ENCODE data around the gene CLCN5. TPM values are rescaled to one million over a fixed set of nuclear protein-coding genes. Genes with fewer than 3 reads are reported as not detected.

CLCN5 gene
- total RNA-seq, 1 experiment from 2014 or later, result 9.4 TPM

DNA sequence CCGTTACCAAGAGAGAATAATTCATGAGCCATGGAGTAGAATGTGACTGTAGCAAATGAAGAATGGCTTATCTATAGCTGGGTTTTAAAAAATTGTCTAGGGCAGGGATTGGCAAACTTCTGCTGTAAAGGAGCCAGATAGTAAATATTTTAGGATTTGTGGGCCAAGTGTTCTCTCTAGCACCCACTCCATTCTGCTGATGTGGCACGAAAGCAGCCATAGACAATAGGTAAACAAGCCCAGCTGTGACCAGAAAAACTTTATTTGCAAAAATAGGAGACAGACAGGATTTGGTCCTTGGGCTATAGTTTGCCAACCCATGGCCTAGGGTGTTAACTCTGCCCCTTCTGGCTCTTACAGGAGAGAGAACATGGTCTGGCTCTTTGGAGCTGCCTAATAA lies 151.2 kb downstream of the CLCN5 start:
- no peak for DNase-seq (ENCODE audit: extremely low read depth, low read depth)

DNA sequence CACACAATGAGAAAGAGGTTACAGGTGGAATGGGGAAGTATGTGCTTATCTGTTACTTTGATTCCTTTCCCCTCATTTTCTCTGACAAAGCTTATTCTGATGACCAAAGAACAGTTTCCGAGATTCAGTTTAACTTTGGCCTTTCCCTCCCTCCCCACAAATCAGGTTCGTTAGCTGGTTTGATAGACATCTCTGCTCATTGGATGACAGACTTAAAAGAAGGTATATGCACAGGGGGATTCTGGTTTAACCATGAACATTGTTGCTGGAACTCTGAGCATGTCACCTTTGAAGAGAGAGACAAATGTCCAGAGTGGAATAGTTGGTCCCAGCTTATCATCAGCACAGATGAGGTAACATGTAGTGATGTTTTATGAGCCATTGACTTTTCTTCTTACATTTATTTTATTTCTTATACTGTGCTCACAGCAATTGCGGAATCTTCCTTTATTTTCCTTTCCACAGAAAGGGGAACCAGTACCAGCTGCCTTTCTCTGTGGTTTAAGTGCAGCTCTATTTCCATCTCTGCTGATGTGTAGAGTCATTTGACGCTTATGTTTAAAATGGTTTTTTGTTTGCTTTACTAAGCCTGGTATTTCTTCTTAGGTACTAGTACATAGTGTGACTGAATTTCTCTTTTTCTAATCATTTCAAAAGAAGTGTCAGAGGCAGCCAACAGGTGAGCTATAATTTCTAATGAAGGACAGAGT lies 153.4 kb downstream of the CLCN5 start:
- DNase-seq (ENCODE audit: extremely low read depth, low read depth), result no peak

DNA sequence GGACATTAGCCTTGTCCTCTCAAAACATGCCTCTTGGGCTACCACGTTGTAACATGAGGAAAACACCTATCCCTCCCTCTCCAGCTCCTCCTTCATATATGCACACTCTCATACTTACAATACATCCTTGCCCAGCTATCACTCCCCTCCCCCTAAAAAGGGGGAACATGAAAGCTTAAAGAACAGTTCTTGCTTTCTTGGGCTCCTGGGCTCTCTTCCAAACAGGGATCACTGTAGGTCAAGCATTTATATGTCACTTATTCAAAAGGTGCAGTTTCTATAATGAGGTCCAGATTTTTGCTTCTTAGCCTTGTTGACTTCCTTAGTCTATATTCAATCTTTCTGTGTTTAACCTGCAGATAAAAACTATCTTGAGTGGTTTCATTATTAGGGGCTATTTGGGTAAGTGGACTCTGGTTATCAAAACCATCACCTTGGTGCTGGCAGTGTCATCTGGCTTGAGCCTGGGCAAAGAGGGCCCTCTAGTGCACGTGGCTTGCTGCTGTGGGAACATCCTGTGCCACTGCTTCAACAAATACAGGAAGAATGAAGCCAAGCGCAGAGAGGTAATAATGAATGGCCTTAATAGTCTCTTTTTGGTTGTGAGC lies 159.0 kb downstream of the CLCN5 start:
- peak; percentile 26 for DNase-seq (ENCODE audit: extremely low read depth, low read depth)

- no peak for DNase-seq (ENCODE audit: extremely low read depth, low read depth)
Observed at GRCh38 chrX:50082741-50083140, 160.3 kb downstream of the CLCN5 start.

- DNase-seq (ENCODE audit: extremely low read depth, low read depth), result no peak
Observed at GRCh38 chrX:50088645-50089044, 166.2 kb downstream of the CLCN5 start.

- no peak for DNase-seq (ENCODE audit: extremely low read depth, low read depth)
Observed at GRCh38 chrX:50093625-50094024, 171.2 kb downstream of the CLCN5 start.

DNA sequence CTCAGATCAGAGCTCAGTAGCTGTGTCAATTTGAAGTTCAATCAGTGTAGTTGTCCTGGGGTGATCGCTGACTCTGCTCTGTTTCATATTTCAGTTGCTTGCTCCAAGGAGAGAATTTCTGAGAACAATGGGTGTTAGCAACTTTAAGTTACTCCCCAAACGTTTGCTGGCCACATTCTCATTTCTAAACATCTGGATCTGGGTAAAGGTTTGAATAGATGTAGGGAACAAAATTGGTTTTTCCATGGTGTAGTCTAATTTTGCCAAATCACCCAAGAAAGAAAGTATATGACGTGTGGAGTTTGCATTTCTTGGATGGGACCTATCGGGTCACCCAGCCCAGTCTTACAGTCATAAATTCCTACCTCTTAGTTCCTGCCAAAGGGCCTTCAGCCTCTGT lies 174.7 kb downstream of the CLCN5 start:
- DNase-seq (ENCODE audit: extremely low read depth, low read depth), result no peak

- DNase-seq (ENCODE audit: extremely low read depth, low read depth), result no peak
Observed at GRCh38 chrX:50098241-50098640, 175.8 kb downstream of the CLCN5 start.

- no peak for DNase-seq (ENCODE audit: extremely low read depth, low read depth)
Observed at GRCh38 chrX:50098749-50099148, 176.4 kb downstream of the CLCN5 start.

DNA sequence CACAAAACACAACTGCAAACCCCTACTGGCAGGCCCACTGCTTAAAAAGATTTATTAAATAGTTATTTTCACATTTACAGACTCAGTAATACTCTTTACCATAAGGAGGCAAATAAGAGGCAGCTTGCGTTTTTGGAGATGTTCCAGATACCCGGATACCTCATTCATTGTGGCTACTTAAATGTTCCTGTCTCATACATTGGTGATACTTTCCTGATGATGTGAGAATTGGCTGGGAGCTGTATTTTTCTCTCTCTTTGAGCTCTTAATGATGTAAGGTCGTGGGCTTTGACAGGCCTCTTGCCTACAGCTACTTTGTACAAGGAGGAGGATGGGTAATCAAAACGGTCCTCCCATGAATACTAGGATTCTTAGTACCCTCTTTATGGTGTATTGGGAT lies 176.9 kb downstream of the CLCN5 start:
- DNase-seq (ENCODE audit: extremely low read depth, low read depth), result no peak

DNA sequence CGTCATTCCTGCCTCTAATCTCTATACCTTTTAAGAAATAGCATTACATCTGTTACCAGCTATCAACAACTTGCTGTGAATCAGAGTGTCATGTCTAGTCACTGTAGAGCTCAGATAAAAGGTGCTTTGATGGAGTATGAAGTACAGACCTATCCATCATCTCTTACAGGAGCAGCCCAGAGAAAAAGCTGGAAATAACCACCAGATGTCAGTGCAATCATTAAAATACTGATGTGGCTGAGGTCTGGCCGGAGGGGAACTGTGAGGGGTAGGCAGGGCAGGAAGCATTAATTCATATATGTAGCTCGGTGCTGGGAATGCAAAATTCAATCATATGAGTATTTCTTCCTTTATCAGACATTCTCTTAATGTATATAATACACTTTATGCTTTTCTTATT lies 177.8 kb downstream of the CLCN5 start:
- DNase-seq (ENCODE audit: extremely low read depth, low read depth), result peak; percentile 22

- no peak for DNase-seq (ENCODE audit: extremely low read depth, low read depth)
Observed at GRCh38 chrX:50103176-50103575, 180.8 kb downstream of the CLCN5 start.

GRCh38 chrX:50103866-50104566 lies 181.6 kb downstream of the CLCN5 start:
- DNase-seq (ENCODE audit: extremely low read depth, low read depth), result no peak

DNA sequence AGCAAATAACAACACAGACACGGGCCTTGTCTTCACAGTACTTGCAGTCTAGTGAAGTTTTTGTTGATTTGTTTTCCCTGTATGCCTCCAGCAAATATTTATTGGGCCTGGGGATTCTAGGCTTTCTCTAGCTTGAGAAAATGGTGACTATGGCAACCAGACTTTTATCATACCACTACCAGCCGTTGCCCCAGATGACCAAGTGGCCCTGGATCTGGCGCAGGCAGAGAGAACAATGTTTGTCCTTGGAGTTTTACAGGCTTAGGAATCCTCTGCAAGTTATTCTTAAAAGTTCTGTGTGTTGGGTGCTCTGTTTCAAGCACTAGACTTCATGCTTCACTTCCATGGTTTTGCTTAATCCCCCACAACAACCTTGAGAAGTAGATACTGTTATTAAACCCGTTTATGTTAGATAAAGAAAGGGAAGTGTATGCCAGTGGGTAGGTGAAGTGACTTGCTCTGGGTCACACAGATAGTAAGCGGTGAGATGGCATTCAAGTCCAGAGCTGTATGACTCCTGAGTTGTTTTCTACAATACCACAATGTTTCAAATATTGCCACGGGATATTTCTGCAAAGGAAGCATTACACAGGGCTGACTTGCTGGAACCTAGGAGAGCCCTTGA lies 183.8 kb downstream of the CLCN5 start:
- DNase-seq (ENCODE audit: extremely low read depth, low read depth), result no peak

GRCh38 chrX:50107470-50107869 lies 185.1 kb downstream of the CLCN5 start:
- DNase-seq (ENCODE audit: extremely low read depth, low read depth), result no peak

DNA sequence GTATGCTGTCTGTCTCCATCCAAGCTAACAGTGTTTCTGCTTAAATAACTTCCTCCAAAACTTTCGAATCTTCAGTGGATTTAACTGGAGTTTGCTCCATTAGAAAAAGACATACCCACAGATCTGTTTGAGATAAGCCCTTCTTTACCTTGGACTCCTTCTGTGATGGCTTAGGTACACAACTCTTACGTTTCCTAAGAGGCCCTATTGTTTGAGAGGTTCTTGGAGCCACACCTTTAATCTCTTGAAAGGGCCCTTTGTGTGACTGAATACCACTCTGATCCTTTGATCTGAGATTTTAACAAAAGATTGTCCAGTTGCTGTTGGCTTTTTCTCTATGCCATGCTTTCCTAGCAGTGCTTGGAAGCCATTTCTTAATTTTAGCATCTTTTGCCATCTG lies 185.9 kb downstream of the CLCN5 start:
- DNase-seq (ENCODE audit: extremely low read depth, low read depth), result no peak

DNA sequence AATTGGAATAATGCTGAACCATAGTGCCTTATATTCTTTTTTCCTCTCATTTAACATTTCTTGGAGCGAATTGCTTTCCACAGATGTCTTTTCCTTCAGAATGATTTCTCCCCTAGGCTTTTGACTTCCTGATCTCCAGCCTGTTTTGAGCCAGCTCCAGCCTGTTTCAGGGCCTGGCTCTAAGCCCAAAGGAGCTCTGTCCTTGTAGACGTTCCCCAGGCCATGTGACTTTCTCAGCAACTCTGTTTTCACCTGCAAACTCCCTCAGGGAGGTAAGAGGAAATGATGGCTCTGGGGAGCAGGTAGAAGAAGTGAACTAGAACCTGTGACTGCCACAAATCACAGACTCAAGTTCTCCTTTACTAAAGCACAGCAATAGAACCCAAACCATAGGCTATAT lies 189.3 kb downstream of the CLCN5 start:
- DNase-seq (ENCODE audit: extremely low read depth, low read depth), result no peak

GRCh38 chrX:50114113-50114512 lies 191.7 kb downstream of the CLCN5 start:
- DNase-seq (ENCODE audit: extremely low read depth, low read depth), result no peak

DNA sequence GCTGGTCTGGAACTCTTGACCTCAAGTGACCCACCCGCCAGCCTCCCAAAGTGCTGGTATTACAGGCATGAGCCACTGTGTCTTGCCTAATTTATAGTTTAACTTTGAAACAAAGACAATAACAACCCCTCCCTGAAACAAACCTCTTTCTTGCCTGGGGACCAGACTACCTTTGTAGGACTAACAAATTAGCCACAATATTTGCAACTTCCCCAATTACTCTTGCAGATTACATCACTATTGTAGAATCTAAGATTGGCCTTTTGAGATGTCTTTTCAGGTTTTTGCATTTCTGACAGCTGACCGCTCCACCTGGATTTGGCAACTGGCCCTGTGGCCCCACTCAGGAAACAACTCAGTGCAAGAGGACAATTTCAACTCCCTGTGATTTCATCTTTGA lies 193.6 kb downstream of the CLCN5 start:
- DNase-seq (ENCODE audit: extremely low read depth, low read depth), result no peak

DNA sequence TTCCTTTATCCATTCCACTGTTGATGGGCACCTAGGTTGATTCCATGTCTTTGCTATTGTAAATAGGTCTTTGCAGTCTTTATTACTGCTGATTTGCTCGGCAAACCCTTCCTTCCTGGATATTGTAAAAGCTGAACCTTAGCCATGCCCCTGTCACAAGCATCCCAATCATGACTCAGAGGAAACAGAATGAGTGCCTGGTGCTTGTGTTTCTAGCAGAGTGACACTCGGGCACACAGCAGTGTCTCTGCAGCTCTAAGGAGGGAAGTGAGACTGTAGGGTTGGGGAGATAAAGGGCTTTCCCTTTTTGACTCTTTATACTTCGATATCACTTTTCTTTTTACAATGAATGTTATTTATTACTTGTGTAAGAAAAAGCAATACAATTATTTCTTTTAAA lies 195.1 kb downstream of the CLCN5 start:
- no peak for DNase-seq (ENCODE audit: extremely low read depth, low read depth)

- DNase-seq (ENCODE audit: extremely low read depth, low read depth), result no peak
Observed at GRCh38 chrX:50125480-50125879, 203.1 kb downstream of the CLCN5 start.

GRCh38 chrX:50147972-50148371 lies 225.6 kb downstream of the CLCN5 start:
- no peak for DNase-seq (ENCODE audit: extremely low read depth, low read depth)
